Cerebellar nuclear complex (tissue), 1 donor: ENCODE measurements around the gene LNPEP.
A peak's percentile ranks its signal among the peaks of the same experiment; 100 is the strongest.

Experiments used
- DNase-seq, 2 experiments: peaks; one replicate each; lab custom pipeline; 2025; lab: John Stamatoyannopoulos, UW

LNPEP gene

GRCh38 chr5:96961053-96961452 lies 25.2 kb downstream of the LNPEP start:
- no peak for DNase-seq

GRCh38 chr5:96962540-96962991 lies 26.7 kb downstream of the LNPEP start:
- no peak for DNase-seq

GRCh38 chr5:96963267-96963666 lies 27.4 kb downstream of the LNPEP start:
- DNase-seq = peak in 1 of 2 experiments; percentile 3

GRCh38 chr5:96966801-96967200 lies 30.9 kb downstream of the LNPEP start:
- DNase-seq = no peak

- DNase-seq = no peak
Measured at GRCh38 chr5:96967400-96967799, 31.5 kb downstream of the LNPEP start.

- no peak for DNase-seq
Measured at GRCh38 chr5:96968074-96968473, 32.2 kb downstream of the LNPEP start.

- DNase-seq = no peak
Measured at GRCh38 chr5:96968614-96969013, 32.7 kb downstream of the LNPEP start.

- DNase-seq = no peak
Measured at GRCh38 chr5:96969366-96969765, 33.5 kb downstream of the LNPEP start.

GRCh38 chr5:96972599-96973334 lies 36.9 kb downstream of the LNPEP start:
- DNase-seq = no peak

- no peak for DNase-seq
Measured at GRCh38 chr5:96973532-96974401, 37.9 kb downstream of the LNPEP start.

GRCh38 chr5:96975656-96976055 lies 39.8 kb downstream of the LNPEP start:
- DNase-seq = no peak

- no peak for DNase-seq
Measured at GRCh38 chr5:96977228-96977627, 41.3 kb downstream of the LNPEP start.

GRCh38 chr5:96978812-96979449 lies 43.1 kb downstream of the LNPEP start:
- DNase-seq = no peak

- no peak for DNase-seq
Measured at GRCh38 chr5:96984506-96985192, 48.8 kb downstream of the LNPEP start.

GRCh38 chr5:96986450-96986849 lies 50.6 kb downstream of the LNPEP start:
- DNase-seq = no peak

- no peak for DNase-seq
Measured at GRCh38 chr5:96990102-96990501, 54.2 kb downstream of the LNPEP start.

- DNase-seq = no peak
Measured at GRCh38 chr5:96991708-96992107, 55.8 kb downstream of the LNPEP start.

- DNase-seq = no peak
Measured at GRCh38 chr5:96993760-96994159, 57.9 kb downstream of the LNPEP start.

GRCh38 chr5:96994493-96994892 lies 58.6 kb downstream of the LNPEP start:
- DNase-seq = no peak

- DNase-seq = no peak
Measured at GRCh38 chr5:96995419-96995818, 59.5 kb downstream of the LNPEP start.

GRCh38 chr5:96997265-96997859 lies 61.5 kb downstream of the LNPEP start:
- no peak for DNase-seq

GRCh38 chr5:96999856-97000255 lies 64.0 kb downstream of the LNPEP start:
- DNase-seq = no peak
